CD4-positive, alpha-beta T cell (primary cell): ENCODE measurements around the gene NRSN2. TPM values are rescaled to one million over a fixed set of nuclear protein-coding genes. Genes with fewer than 3 reads are reported as not detected.
"Not testable (repeated sequence)": the region's sequence is repeated elsewhere in the genome, so short reads cannot be mapped to it uniquely, and the experiment has no call there.

ENCODE experiments used
- ATAC-seq: fragments of 200-7000 bp; cut with Tn5 transposase; one replicate; pipeline ENCODE4 v1.10.0; 2022; ENCODE audit warnings: mild to moderate bottlenecking; ENCODE audit not compliant: poor library complexity
- CTCF ChIA-PET: fragments of 350-600 bp; sonication (Branson Sonifier 250); formaldehyde crosslinking; loops from one replicate; lab custom pipeline; 2021; ENCODE audit warnings: antibody characterized with exemption, inconsistent platforms; lab: Charles Lee
- POLR2A ChIA-PET: fragments of 350-600 bp; sonication (Branson Sonifier 250); formaldehyde crosslinking; loops from one replicate; lab custom pipeline; 2021; ENCODE audit warnings: antibody characterized with exemption, inconsistent platforms; lab: Charles Lee
- DNase-seq, 14 experiments: peaks; one replicate each; pipeline ENCODE4 v3.0.0-alpha.2; 2013 to 2020; ENCODE audit warnings: mixed read lengths in 2 of 14
- H3K27ac ChIP-seq, 2 donors: one replicate each; pipeline versions ENCODE4 v1.5.1 to v1.7.0; 2013; ENCODE audit warnings: low read length in 2 of 2, low read depth in 1 of 2, mild to moderate bottlenecking in 1 of 2
- H3K27me3 ChIP-seq, 2 experiments: 1 replicate in 1 of 2; 2 replicates in 1 of 2; pipeline versions ENCODE4 v1.6.1 to v1.7.0; 2013; ENCODE audit warnings: low read length in 2 of 2, control low read depth in 1 of 2, mild to moderate bottlenecking in 1 of 2, moderate library complexity in 1 of 2; ENCODE audit not compliant: insufficient read depth in 2 of 2, control insufficient read depth in 1 of 2
- H3K36me3 ChIP-seq: one replicate; pipeline ENCODE4 v1.6.1; 2013; ENCODE audit warnings: low read length, control low read depth; ENCODE audit not compliant: insufficient read depth
- H3K4me1 ChIP-seq: one replicate; pipeline ENCODE4 v1.6.1; 2013; ENCODE audit warnings: low read length, control low read depth; ENCODE audit not compliant: insufficient read depth
- H3K4me3 ChIP-seq: one replicate; pipeline ENCODE4 v1.5.1; 2013; ENCODE audit warnings: mild to moderate bottlenecking, low read length, moderate library complexity
- H3K9me3 ChIP-seq, 2 experiments: 1 replicate in 1 of 2; 2 replicates in 1 of 2; pipeline versions ENCODE4 v1.6.1 to v1.7.0; 2013; ENCODE audit warnings: low read length in 2 of 2, mild to moderate bottlenecking in 2 of 2, control low read depth in 1 of 2, moderate library complexity in 1 of 2; ENCODE audit not compliant: control insufficient read depth in 1 of 2, insufficient read depth in 1 of 2
- H3K27ac Mint-ChIP-seq: one replicate; pipeline ENCODE4 v1.8.0; 2020; ENCODE audit warnings: mixed read lengths
- H3K27me3 Mint-ChIP-seq: one replicate; pipeline ENCODE4 v1.8.0; 2021; ENCODE audit warnings: mixed read lengths
- H3K36me3 Mint-ChIP-seq: one replicate; pipeline ENCODE4 v1.8.0; 2021; ENCODE audit warnings: low read depth, mixed read lengths
- H3K4me1 Mint-ChIP-seq: one replicate; pipeline ENCODE4 v1.8.0; 2021; ENCODE audit warnings: low read depth, mixed read lengths
- H3K4me3 Mint-ChIP-seq: one replicate; pipeline ENCODE4 v1.8.0; 2020; ENCODE audit warnings: mild to moderate bottlenecking, mixed read lengths
- H3K9me3 Mint-ChIP-seq: one replicate; pipeline ENCODE4 v1.8.0; 2020; ENCODE audit warnings: mixed read lengths
- CTCF ChIP-seq: fragments of 200-600 bp; IDR thresholded peaks from one replicate; pipeline ENCODE4 v1.8.0; 2022; ENCODE audit warnings: antibody characterized with exemption, mild to moderate bottlenecking
- intact Hi-C, 2 experiments: fragments of 100-400 bp; cut with DNase I in 1 of 2; cut with micrococcal nuclease in 1 of 2; formaldehyde crosslinking; loops; one replicate each; pipeline versions ENCODE4 v1.15.1 to v1.9.0; 2023 to 2025; cut with DNase I, micrococcal nuclease
- total RNA-seq, 174 experiments: library from RNA in 2 of 174; stranded (reverse) in 2 of 174; gene quantifications; one replicate each; pipeline ENCODE4 v1.2.3 and lab custom pipeline; 2021 to 2026

The NRSN2 gene
- total RNA-seq, 2 experiments from 2014 or later, result 0.69 to 1.3 TPM

GRCh38 chr20:388034-388994, 41.4 kb downstream of the NRSN2 start:
- no peak overlapping the region for H3K27ac ChIP-seq
- Mint-ChIP-seq H3K36me3 (peaks cover 62% of the 10 kb centered on the region), H3K4me3 (no peak overlapping the region), H3K27ac (no peak overlapping the region), H3K9me3 (no peaks in the 10 kb centered on the region), H3K4me1 (peaks cover 6% of the 10 kb centered on the region), H3K27me3 (no peaks in the 10 kb centered on the region)
- TF ChIP-seq CTCF, result no peak
- H3K27me3 ChIP-seq, result no peaks in the 10 kb centered on the region
- ChIA-PET CTCF (no interaction called here), POLR2A (no interaction called here)
- intact Hi-C loops, result no loop called here
- H3K4me1 ChIP-seq, result no peaks in the 10 kb centered on the region
- no peak overlapping the region for H3K4me3 ChIP-seq
- no peaks in the 10 kb centered on the region for H3K9me3 ChIP-seq
- peaks cover 56% of the 10 kb centered on the region for H3K36me3 ChIP-seq
- ATAC-seq (no peak), DNase-seq (no peak)

- no peaks in the 10 kb centered on the region for H3K27me3 ChIP-seq
- DNase-seq (no peak), ATAC-seq (no peak)
- no peak overlapping the region for H3K27ac ChIP-seq
- TF ChIP-seq CTCF, result no peak
- Mint-ChIP-seq H3K4me3 (no peak overlapping the region), H3K27me3 (no peaks in the 10 kb centered on the region), H3K36me3 (peaks cover 66% of the 10 kb centered on the region), H3K9me3 (no peaks in the 10 kb centered on the region), H3K4me1 (no peaks in the 10 kb centered on the region), H3K27ac (no peak overlapping the region)
- no peaks in the 10 kb centered on the region for H3K9me3 ChIP-seq
- ChIA-PET POLR2A (no interaction called here), CTCF (no interaction called here)
- no peaks in the 10 kb centered on the region for H3K4me1 ChIP-seq
- intact Hi-C loops, result no loop called here
- H3K36me3 ChIP-seq, result peaks cover 62% of the 10 kb centered on the region
- no peak overlapping the region for H3K4me3 ChIP-seq
Measured at GRCh38 chr20:389220-389619, 42.3 kb downstream of the NRSN2 start.

GRCh38 chr20:391041-391711, 44.3 kb downstream of the NRSN2 start:
- Mint-ChIP-seq H3K4me1 (no peaks in the 10 kb centered on the region), H3K4me3 (no peak overlapping the region), H3K27ac (no peak overlapping the region), H3K27me3 (no peaks in the 10 kb centered on the region), H3K36me3 (peaks cover 64% of the 10 kb centered on the region), H3K9me3 (no peaks in the 10 kb centered on the region)
- peaks cover 78% of the 10 kb centered on the region for H3K36me3 ChIP-seq
- POLR2A ChIA-PET, result no interaction called here
- TF ChIP-seq CTCF, result no peak
- CTCF ChIA-PET, result no interaction called here
- H3K9me3 ChIP-seq, result no peaks in the 10 kb centered on the region
- no peak overlapping the region for H3K4me3 ChIP-seq
- no peaks in the 10 kb centered on the region for H3K4me1 ChIP-seq
- no peaks in the 10 kb centered on the region for H3K27me3 ChIP-seq
- ATAC-seq (no peak), DNase-seq (no peak)
- intact Hi-C loops, result no loop called here
- H3K27ac ChIP-seq, result no peak overlapping the region

GRCh38 chr20:393296-393695, 46.4 kb downstream of the NRSN2 start:
- H3K27me3 Mint-ChIP-seq, POLR2A ChIA-PET, H3K27ac ChIP-seq, ATAC-seq, H3K4me1 ChIP-seq, H3K9me3 ChIP-seq, H3K4me3 Mint-ChIP-seq, H3K4me1 Mint-ChIP-seq, H3K27me3 ChIP-seq, H3K9me3 Mint-ChIP-seq, CTCF ChIA-PET, DNase-seq, H3K4me3 ChIP-seq, H3K27ac Mint-ChIP-seq, intact Hi-C loops: not testable (repeated sequence)
- H3K36me3 Mint-ChIP-seq, result peaks cover 72% of the 10 kb centered on the region
- H3K36me3 ChIP-seq, result peaks cover 82% of the 10 kb centered on the region
